ENCODE data around the gene NME2.

DNA sequence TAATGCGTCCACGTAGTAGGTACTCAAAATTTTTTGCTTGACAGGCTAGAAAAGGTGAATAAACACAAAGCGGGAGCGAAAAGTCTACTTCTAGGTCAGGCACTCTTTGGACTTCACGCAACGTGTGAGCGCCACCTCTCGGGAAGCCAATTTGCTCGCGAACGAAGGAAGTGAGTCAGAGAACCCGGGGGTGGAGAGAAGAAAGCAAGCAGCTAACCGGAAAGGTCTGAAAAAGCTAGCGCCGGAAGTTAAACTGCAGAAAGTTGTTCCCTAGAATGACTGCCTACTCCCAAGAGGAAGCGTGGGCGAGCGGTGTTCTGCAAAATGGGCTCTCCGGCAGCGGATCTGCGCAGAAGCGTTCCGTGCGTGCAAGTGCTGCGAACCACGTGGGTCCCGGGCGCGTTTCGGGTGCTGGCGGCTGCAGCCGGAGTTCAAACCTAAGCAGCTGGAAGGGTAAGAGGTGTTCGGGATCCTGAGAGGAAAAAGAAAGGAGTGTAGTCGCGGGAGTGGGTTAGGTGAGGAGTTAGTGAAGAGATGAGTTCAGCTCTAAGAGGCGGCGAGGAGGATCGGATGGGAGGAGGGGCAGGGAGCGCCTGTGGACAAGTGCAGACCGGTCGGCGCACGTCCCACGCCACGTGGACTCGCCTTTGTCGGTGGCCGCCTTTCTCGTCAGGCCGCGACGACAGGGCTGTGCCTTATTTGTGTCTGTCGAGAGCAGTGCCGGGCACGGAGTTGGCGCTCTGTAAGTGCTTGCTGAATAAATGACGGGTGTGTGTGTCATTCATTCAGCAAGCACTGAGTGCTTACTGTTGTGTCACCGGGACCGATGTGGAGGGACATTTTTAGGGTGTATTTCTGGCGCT is 12.8 kb upstream of the NME2 start, which contains the start of gene NME1:
- peak; percentile 81 for TF ChIP-seq CREB1 (IDR thresholded peaks at IDR 0.05)
- peak; percentile 72 to 87 (median 77) for TF ChIP-seq CTCF (IDR thresholded peaks at IDR 0.05; ENCODE audit: control extremely low read depth in 1 of 3, insufficient read depth in 1 of 3, low read depth in 1 of 3, low read length in 3 of 3)
- TF ChIP-seq RNF2 (IDR thresholded peaks at IDR 0.05; ENCODE audit: borderline replicate concordance, low read depth, low read length, missing control alignments, poor library complexity, severe bottlenecking) = no peak
- TF ChIP-seq SRF (IDR thresholded peaks at IDR 0.05; ENCODE audit: low read depth, low read length) = peak; percentile 76
- TF ChIP-seq POLR2AphosphoS5 (IDR thresholded peaks at IDR 0.05; ENCODE audit: low read depth, low read length) = peak; percentile 95

Measured in H1 (cell line).